Ectodermal cell (in vitro differentiated cells): Measurements from ENCODE around the gene ZNF746. TPM values are rescaled to one million over a fixed set of nuclear protein-coding genes. Genes with fewer than 3 reads are reported as not detected.

Source experiments
- H3K27ac ChIP-seq: 2 replicates; pipeline ENCODE4 v1.7.0; 2013; ENCODE audit warnings: mild to moderate bottlenecking, low read depth, low read length; ENCODE audit not compliant: insufficient read depth, poor library complexity, severe bottlenecking
- H3K27me3 ChIP-seq: 2 replicates; pipeline ENCODE4 v1.7.0; 2013; ENCODE audit warnings: mild to moderate bottlenecking, low read length; ENCODE audit not compliant: insufficient read depth, control insufficient read depth, poor library complexity, severe bottlenecking
- H3K36me3 ChIP-seq: one replicate; pipeline ENCODE4 v1.7.0; 2013; ENCODE audit warnings: low read length; ENCODE audit not compliant: control insufficient read depth, insufficient read depth
- H3K4me1 ChIP-seq: one replicate; pipeline ENCODE4 v1.7.0; 2013; ENCODE audit warnings: low read length; ENCODE audit not compliant: control insufficient read depth, insufficient read depth
- H3K4me3 ChIP-seq: 2 replicates; pipeline ENCODE4 v1.7.0; 2013; ENCODE audit warnings: low read depth, low read length, control low read depth; ENCODE audit not compliant: insufficient read depth
- H3K9me3 ChIP-seq: 2 replicates; pipeline ENCODE4 v1.7.0; 2013; ENCODE audit warnings: mild to moderate bottlenecking, low read length, moderate library complexity; ENCODE audit not compliant: control insufficient read depth
- WGBS, 2 experiments: methylation state at CpG; one replicate each; pipeline ENCODE4 v1.1.7; 2013; ENCODE audit warnings: missing lambda C conversion rate in 2 of 2; 5-methylcytosine and 5-hydroxymethylcytosine counted together
- polyA plus RNA-seq, 4 experiments: library from polyadenylated mRNA; stranded (reverse); fragments of 50-300 nt; gene quantifications; one replicate each; pipeline ENCODE4 v1.2.3, GENCODE V29; 2013

ZNF746 gene
- polyA plus RNA-seq (2013, experiment 1 of 4), result 20.1 TPM
- 18.8 TPM for polyA plus RNA-seq (2013, experiment 2 of 4)
- 15.5 TPM for polyA plus RNA-seq (2013, experiment 3 of 4)
- 18.2 TPM for polyA plus RNA-seq (2013, experiment 4 of 4)

- peak within 1 kb of the TSS; percentile 67 for H3K4me3 ChIP-seq
- peaks cover 8% of the 10 kb centered on the region for H3K4me1 ChIP-seq
- no peaks in the 10 kb centered on the region for H3K9me3 ChIP-seq
- H3K27me3 ChIP-seq, result peaks cover 37% of the 10 kb centered on the region
- H3K27ac ChIP-seq, result no peak within 1 kb of the TSS
- H3K36me3 ChIP-seq, result peaks cover 4% of the 10 kb centered on the region
- 0 to 1% methylated on average over 109 of the region's 109 CpGs for WGBS, 2 experiments
Measured at GRCh38 chr7:149497467-149498261, at the start of gene ZNF746. TSS of gene ZNF746 (minus strand) at chr7:149497809. CDS start at chr7:149497536, 273 bp downstream.

GRCh38 chr7:149547126-149547525, 49.5 kb upstream of the ZNF746 start:
- Histone ChIP-seq H3K27me3 (no peaks in the 10 kb centered on the region), H3K27ac (no peak overlapping the region), H3K4me3 (no peak overlapping the region), H3K36me3 (peaks cover 31% of the 10 kb centered on the region), H3K4me1 (no peaks in the 10 kb centered on the region), H3K9me3 (no peaks in the 10 kb centered on the region)
- 95 to 96% methylated on average over 3 of the region's 3 CpGs for WGBS, 2 experiments

GRCh38 chr7:149546331-149546730, 48.7 kb upstream of the ZNF746 start:
- Histone ChIP-seq H3K9me3 (no peaks in the 10 kb centered on the region), H3K36me3 (peaks cover 25% of the 10 kb centered on the region), H3K27me3 (no peaks in the 10 kb centered on the region), H3K4me3 (no peak overlapping the region), H3K4me1 (no peaks in the 10 kb centered on the region), H3K27ac (no peak overlapping the region)
- WGBS, 2 experiments, result 97 to 99% methylated on average over 2 of the region's 2 CpGs

GRCh38 chr7:149544028-149544427, 46.4 kb upstream of the ZNF746 start:
- 74 to 78% methylated on average over 2 of the region's 3 CpGs for WGBS, 2 experiments
- Histone ChIP-seq H3K4me1 (no peaks in the 10 kb centered on the region), H3K36me3 (peaks cover 11% of the 10 kb centered on the region), H3K27me3 (no peaks in the 10 kb centered on the region), H3K27ac (no peak overlapping the region), H3K9me3 (no peaks in the 10 kb centered on the region), H3K4me3 (no peak overlapping the region)

GRCh38 chr7:149532654-149533053, 35.0 kb upstream of the ZNF746 start:
- WGBS, 2 experiments, result 81 to 88% methylated on average over 1 of the region's 1 CpG
- H3K9me3 ChIP-seq, result peaks cover 7% of the 10 kb centered on the region
- no peaks in the 10 kb centered on the region for H3K36me3 ChIP-seq

GRCh38 chr7:149529136-149529718, 31.6 kb upstream of the ZNF746 start:
- no peaks in the 10 kb centered on the region for H3K36me3 ChIP-seq
- peaks cover 2% of the 10 kb centered on the region for H3K9me3 ChIP-seq
- H3K27ac ChIP-seq, result no peak overlapping the region
- no peak overlapping the region for H3K4me3 ChIP-seq
- H3K27me3 ChIP-seq, result no peaks in the 10 kb centered on the region
- WGBS, 2 experiments, result 50 to 53% methylated on average over 4 of the region's 4 CpGs
- H3K4me1 ChIP-seq, result no peaks in the 10 kb centered on the region

More at GRCh38 chr7:149532654-149533053, 35.0 kb upstream of the ZNF746 start:
- Histone ChIP-seq H3K4me3 (no peak overlapping the region), H3K4me1 (no peaks in the 10 kb centered on the region), H3K27me3 (no peaks in the 10 kb centered on the region), H3K27ac (no peak overlapping the region)

- 75 to 91% methylated on average over 1 of the region's 1 CpG for WGBS, 2 experiments
- H3K9me3 ChIP-seq, result no peaks in the 10 kb centered on the region
- no peak overlapping the region for H3K4me3 ChIP-seq
- no peaks in the 10 kb centered on the region for H3K27me3 ChIP-seq
- H3K27ac ChIP-seq, result no peak overlapping the region
- H3K4me1 ChIP-seq, result no peaks in the 10 kb centered on the region
- H3K36me3 ChIP-seq, result no peaks in the 10 kb centered on the region
Measured at GRCh38 chr7:149527414-149527813, 29.8 kb upstream of the ZNF746 start.

GRCh38 chr7:149525280-149525679, 27.7 kb upstream of the ZNF746 start:
- no peaks in the 10 kb centered on the region for H3K9me3 ChIP-seq
- no peaks in the 10 kb centered on the region for H3K36me3 ChIP-seq
- no peak overlapping the region for H3K27ac ChIP-seq
- no peak overlapping the region for H3K4me3 ChIP-seq
- no peaks in the 10 kb centered on the region for H3K4me1 ChIP-seq
- H3K27me3 ChIP-seq, result no peaks in the 10 kb centered on the region
- WGBS, 2 experiments, result 81 to 94% methylated on average over 2 of the region's 3 CpGs

- Histone ChIP-seq H3K4me1 (no peaks in the 10 kb centered on the region), H3K27me3 (no peaks in the 10 kb centered on the region), H3K9me3 (no peaks in the 10 kb centered on the region), H3K4me3 (no peak overlapping the region), H3K36me3 (no peaks in the 10 kb centered on the region), H3K27ac (no peak overlapping the region)
Measured at GRCh38 chr7:149524394-149524793, 26.8 kb upstream of the ZNF746 start.

- Histone ChIP-seq H3K27me3 (no peaks in the 10 kb centered on the region), H3K27ac (no peak overlapping the region), H3K4me3 (no peak overlapping the region), H3K36me3 (no peaks in the 10 kb centered on the region), H3K4me1 (no peaks in the 10 kb centered on the region), H3K9me3 (no peaks in the 10 kb centered on the region)
Measured at GRCh38 chr7:149510248-149510647, 12.6 kb upstream of the ZNF746 start.
